ENCODE results near the gene ADARB2.
"Not testable (repeated sequence)": the region's sequence is repeated elsewhere in the genome, so short reads cannot be mapped to it uniquely, and the experiment has no call there.

ADARB2 gene

DNA sequence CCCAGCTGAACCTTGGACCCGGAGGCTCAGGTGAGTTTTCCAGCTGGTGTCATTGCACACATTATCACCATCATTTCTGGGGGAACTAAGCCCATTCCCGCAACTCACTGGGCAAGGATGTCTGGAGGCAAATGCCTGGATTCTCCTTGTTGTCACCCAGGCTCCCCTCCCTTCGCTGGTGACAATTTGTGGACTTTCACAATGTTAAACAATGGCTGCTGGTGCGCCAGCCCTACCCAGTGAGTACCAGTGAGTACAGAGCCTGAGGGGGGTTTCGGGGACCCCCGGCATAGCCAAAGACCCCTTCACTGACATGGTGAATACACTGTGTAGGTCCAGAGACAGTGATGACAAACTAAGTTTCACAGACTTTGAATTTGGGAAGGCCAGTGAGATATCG is 189.2 kb downstream of the ADARB2 start:
- no peak for DNase-seq (ENCODE audit: low read depth in 2 of 2)

DNA sequence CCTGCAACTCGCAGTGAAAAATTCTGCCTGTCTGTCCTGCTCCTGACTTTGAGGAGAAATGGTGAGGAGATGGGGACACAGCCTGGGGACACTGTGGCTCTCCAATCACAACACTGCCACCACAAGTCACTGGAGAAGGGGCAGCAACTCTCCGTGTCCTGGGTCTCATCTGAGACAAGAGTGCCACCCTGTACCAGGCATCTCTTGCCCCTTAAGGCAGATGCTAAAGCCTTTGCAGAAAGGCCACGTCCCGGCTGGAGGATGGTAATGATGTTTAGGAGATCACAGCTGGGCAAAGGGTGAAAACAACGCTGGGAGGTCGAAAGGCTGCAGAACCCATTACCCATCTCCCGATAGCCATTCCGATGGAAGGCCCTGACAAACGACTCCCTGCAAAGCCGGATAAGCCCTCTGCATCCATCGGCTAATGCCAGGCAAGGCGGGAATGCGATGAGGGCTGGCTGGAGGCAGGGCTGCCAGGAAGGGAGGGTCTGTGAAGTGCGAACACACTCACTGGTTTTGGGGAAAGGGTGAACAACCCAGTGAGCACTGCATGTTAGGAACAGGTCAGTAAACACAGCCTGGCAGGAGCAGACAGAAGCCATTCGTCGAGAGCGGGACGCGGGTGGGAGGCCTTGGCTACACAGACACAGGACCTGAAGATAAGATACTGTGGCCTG is 190.8 kb downstream of the ADARB2 start:
- no peak for DNase-seq (ENCODE audit: low read depth in 2 of 2)

DNA sequence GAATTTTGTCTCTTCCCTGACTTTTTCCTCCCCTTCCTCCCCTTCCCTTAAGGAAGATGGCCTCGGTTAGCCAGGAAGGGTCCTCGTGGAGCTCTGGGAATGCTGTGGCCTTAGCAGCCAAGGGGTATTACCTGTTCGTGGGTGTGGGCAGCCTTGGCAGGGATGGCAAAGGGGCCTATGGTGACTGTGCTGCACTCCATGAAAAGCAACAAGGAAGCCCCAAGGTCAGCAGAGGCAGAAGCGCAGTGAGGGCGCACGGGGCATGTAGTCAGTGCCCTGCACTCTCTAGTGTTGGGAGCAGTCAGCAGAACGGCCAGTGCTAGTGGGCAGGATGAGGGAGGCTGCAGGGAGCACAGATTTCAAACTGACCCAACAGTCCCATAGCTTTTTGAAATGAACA is 191.8 kb downstream of the ADARB2 start:
- no peak for DNase-seq (ENCODE audit: low read depth in 2 of 2)

DNA sequence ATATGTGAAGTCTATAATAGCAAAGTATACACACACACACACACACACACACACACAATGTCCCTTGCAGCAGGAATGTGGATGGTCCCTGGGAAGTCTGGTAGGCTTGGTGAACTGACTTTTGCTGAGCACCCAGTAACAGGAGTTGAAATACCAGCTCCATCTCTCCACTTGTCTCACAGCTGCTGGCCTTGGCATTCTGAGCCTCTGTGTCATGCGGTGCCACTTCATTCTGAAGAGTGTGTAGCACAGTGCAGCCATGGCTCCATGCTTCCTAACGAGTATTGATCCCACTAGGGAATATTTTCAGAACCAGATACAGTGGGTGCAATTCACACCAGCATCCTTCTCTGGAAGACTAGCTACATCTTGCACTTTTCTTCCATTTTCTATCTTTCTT is 192.4 kb downstream of the ADARB2 start:
- no peak for DNase-seq (ENCODE audit: low read depth in 2 of 2)

DNA sequence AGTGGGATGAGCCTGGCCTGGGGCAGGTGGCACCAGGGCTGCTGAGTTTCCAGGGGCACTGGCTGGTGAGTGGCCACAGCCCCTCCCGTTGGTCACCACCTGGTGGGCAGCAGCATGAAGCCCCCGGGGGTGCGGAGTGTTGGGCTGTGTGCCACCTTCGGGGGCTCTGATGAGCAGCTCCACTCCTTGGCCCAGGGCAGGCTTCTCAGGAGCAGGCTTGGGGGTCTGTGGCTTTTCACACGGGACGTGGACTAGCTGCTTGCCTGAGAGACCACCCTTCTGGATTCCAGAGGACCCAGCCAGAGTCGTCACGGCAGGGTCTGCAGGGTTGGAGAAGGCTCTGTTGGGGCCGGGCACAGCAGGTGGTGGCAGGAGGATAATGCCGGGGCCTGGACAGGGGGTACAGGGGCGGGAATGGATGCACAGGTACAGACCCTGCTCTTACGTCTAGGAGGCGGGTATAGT is 193.1 kb downstream of the ADARB2 start:
- DNase-seq (ENCODE audit: low read depth in 2 of 2), result no peak

DNA sequence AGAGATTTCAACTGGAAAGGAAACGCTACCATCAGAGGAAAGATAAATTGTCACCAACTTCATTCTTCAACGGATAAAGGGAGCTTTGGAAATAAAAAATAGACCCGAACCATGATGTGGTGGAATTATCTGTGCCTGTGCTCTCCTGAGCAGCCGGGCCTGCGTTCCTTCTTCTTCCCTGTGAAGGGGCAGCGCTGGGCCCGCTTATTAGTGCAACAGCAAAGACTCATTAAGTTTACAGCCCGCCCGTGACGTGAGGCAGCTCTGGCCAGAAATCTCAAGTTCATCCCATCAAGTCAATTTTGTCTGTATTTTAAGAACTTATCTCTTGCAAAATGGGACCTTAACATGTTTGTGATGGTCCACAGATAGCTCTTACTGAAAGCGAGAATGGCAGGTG is 193.7 kb downstream of the ADARB2 start:
- DNase-seq (ENCODE audit: low read depth in 2 of 2), result no peak

DNA sequence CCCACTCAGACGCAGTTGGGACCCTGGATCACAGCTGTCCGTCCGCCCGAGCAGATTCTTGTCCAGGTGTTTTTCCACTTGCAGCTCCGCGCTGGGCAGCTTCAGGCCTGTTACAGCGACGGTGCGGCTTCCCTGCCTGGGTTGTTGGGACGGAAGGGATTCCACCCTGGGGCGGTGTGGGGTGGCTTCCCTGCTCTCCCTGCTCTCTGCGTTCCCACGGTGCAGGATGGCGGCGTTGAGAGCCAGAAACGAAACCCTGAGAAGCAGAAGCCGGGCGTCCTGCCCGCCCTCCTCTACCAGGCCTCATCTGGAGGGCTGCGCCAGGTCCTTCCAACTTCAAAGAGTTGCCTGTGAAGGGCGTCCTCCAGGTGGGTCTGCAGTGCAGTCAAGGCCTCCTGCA is 194.4 kb downstream of the ADARB2 start:
- DNase-seq (ENCODE audit: low read depth in 2 of 2), result no peak

DNA sequence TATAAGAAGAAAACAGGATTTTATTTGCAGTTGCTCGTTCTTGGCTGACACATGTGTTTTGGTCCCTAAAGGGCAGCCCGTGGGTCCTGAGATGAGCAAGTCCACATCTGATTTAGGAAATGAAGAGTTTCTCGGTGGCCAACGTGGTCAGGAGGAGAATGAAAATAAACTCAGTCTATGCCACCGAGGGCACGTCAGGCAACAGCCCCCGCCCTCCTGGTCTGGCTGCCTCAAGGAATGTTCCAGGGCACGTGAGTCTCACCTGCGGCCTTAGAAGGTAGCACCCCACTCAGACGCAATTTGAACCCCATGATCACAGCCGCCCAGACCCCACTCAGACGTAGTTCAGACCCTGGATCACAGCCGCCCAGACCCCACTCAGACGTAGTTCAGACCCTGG is 197.2 kb downstream of the ADARB2 start:
- no peak for DNase-seq (ENCODE audit: low read depth in 2 of 2)

DNA sequence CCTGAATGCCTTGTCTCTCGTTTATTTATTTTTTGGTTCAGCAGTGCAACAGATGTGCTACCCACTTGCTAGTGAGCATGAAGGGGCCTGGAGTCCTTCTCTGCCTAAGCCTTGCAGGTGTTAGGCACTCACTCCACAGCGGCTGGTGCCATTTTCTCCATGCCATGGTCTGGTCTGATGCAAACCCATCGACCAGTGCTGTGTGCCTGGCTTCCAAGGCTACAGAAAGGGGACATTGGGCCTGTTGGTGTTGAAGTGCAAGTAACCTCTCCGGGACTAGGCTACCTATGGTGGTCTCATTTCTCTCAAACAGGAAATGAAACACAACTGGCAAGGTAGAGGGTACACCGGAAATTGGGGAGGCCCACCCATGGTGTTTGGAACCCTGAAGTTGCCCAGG is 198.1 kb downstream of the ADARB2 start:
- no peak for DNase-seq (ENCODE audit: low read depth in 2 of 2)

DNA sequence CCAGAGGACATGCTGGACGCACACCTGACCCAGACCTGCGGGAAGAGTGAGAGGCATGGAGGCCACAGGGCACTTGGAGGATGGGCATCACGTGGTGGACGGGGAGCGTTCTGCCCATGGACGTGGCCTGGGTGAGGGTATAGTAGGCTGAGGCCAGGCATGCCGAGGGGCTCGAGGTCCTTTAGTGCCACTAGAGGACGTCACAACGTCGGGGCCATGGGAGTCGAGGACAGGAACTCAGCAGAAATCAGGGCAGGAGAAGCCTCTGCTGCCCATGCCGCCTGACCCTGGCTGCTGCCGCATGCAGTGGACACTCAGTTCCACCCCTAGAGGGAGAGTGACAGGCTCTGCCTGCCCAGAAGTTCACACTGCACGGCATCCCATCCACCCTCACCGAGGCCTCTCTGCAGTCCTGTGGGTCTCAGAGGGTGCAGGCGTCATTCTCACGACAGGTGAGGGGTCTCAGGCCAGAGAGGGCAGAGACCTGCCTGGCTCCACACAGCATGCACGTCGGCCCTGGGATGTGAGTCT is 198.7 kb downstream of the ADARB2 start:
- no peak for DNase-seq (ENCODE audit: low read depth in 2 of 2)

DNA sequence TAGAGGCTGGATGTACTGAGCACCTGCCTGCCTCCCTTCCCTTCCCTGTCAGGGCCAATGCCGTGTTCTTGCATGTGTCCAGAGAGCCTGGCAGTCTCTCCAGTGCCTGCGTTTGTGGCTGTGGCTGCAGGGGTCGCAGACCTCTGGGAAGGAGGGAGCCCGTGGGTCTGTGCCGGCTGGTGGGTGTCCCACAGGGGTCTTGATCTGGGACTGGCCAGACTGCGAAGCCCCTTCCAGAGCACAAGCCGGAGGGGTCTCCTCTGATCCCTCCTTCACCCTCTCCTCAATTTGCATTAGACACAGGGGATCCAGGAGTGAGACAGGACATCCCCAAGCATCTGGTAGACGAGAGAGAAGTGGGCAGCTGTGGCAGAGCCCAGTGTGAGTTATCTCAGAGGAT is 199.2 kb downstream of the ADARB2 start:
- DNase-seq (ENCODE audit: low read depth in 2 of 2), result no peak

DNA sequence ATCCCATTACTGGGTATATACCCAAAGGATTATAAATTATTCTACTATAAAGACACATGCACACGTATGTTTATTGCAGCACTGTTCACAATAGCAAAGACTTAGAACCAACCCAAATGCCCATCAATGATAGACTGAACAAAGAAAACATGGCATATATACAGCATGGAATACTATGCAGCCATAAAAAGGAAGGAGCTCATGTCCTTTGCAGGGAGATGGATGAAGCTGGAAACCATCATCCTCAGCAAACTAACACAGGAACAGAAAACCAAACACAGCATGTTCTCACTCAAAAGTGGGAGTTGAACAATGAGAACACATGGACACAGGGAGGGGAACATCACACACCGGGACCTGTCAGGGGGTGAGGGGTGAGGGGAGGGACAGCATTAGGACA is 199.9 kb downstream of the ADARB2 start:
- not testable (repeated sequence) for DNase-seq (ENCODE audit: low read depth in 2 of 2)

DNA sequence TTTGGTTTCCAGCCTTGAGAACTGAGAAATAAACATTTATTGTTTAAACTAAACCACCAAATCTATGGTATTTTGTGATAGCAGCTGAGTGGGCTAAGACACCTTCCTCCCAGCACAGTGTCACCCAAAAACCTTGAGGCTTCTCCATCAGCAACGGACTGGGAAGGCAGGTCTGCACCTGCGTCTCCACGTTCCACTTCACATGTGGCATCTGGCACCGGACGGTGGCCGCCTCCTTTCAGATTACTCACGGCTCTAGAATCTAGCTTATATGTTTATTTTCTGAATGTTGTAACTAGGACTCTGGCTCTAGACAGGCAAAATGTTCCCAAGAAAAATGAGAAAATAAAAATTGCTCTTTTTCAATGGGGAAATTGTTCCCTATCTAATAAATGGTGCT is 201.0 kb downstream of the ADARB2 start:
- DNase-seq (ENCODE audit: low read depth in 2 of 2), result no peak

DNA sequence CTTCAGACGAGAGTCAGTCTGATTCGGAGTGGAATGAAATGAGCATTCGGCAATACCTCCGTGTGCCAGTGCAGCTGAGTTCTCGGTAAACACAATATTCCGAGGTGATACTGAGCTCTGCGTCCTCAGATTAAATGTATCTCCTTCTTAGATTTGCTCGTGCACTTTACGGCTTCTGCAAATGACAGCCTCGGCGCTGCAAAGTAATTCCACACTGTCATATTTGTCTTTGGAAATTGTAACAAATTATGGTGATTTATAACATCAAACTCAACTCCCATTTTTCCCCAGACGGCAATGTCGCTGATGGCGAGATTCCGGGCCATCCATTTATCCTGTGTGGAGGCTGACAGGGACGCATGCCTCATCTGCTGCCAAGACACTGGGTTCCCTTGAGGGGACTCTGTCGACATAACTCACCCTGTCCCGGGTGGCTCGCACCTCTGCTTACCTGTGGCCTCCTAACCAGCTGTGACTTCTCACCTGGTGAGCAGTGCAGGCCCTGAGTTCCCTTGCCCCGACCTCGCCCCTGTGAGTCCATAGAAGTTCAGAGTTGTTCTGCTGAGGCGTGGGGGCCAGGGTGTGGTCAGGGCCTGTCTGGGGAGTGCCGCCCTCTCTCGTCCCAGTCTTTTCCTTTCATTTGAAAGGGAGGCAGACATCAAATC is 201.9 kb downstream of the ADARB2 start:
- no peak for DNase-seq (ENCODE audit: low read depth in 2 of 2)

DNA sequence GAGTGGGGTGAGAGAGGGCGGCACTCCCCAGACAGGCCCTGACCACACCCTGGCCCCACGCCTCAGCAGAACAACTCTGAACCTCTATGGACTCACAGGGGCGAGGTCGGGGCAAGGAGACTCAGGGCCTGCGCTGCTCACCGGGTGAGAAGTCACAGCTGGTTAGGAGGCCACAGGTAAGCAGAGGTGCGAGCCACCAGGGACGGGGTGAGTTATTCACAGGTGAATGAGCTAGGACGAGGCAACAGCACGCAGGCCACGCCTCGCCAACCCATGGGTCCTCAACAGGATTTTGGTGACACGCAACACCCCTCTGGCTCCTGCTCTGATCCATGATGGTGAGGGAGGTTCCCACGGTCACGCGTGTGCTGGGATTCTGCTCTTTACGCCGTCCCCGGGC is 202.5 kb downstream of the ADARB2 start:
- no peak for DNase-seq (ENCODE audit: low read depth in 2 of 2)

DNA sequence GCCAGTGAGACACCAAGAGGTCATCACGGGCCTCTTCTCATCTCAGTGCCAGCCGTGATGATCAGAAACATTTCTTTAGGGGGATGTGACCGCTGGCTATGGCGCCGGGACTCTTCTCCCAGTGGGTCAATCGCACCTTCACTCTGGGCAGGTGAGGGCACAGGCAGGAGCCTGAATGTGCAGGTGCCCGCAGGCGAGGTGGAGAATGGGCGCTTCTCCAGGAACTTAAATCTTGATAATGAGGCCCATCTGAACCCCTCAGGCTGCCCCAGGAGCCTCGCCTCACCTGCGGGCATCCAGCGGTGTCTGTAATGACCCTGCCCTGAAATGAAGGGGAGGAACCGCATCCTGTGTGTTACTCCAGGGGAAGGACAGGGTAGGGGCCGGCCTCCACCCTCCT is 204.7 kb downstream of the ADARB2 start:
- DNase-seq (ENCODE audit: low read depth in 2 of 2), result no peak

DNA sequence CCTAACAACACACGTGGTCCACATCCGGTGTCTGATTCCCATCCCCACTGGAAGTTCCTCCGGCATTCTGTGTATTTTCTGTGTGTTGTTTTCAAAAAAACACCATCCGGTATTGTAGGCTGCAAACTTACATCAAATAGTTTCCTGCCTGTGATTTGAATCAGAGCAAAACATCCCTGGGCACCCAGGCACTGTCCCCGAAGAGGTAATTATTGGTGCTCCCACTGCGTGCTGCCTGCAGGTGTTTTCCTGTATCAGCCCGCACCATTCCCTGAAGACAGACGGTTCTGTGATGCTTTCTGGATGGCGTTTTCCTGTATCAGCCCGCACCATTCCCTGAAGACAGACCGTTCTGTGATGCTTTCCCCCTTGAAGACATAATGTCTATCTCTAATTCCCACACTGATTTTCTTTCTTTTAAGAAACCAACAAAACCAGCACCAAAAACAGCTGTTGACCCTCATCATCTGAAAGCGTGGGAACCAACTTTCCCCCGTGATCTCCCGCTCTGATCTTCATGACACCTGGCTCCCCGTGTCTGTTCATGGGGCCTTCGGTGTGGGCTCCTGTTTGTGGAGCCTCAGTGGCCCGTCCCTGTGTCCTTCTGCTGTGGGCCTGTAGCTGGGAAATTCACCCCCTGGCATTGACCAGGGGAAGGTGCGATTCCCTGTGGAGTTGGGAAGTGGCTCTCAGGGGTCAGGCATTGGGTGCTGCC is 205.3 kb downstream of the ADARB2 start:
- no peak for DNase-seq (ENCODE audit: low read depth in 2 of 2)

DNA sequence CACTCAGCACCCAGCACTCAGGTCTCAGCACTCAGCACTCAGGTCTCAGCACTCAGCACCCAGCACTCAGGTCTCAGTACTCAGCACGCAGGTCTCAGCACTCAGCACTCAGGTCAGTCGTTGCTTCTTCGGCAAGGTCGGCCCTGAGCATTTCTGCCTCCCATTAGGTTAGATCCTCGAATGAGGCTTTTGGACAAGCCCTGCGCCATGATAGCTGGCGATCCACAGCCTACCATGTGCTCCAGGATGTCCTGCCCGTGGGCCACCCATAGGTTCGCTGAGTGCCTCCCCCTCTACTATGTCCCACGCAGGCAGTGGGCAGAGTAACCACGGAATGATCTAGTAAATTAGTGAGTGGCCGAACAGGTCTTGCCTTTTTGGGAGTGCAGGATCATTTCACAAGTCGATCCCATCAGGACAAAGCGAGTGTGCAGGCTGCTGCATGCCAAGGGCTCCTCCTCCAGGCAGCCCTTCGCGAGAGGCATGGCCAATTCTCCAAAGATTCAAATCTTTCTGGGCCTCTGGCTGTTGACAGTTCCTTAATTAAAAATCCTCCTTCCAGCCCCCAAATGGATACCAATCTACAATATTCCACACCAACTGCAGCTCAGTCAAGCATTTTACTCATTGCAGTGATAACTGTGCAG is 206.3 kb downstream of the ADARB2 start:
- DNase-seq (ENCODE audit: low read depth in 2 of 2), result no peak

DNA sequence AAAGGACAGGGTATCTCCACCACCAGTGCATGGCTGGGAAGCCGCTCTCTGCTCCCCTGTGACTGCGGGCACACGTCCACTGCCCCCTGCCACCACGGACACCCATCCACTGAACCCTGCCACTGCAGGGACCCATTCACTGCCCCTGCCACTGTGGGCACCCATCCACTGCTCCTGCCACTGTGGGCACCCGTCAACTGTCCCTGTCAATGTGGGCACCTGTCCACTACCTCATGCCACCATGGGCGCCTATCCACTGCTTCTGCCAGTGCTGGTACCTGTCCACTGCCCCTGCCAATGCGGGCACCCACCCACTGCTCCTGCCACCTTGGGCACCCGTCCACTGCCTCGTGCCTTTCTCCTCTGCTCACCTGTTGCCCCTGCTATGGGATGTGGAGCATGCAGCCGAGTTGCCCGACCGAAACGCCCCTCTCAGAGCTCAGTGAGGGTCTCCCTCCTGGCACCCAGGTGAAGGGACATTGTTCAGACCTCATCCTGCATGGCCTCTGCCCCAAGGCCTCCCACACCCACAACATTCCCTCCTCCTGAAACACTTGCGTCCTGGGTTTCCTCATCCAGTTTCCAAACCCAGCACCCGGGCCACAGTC is 207.4 kb downstream of the ADARB2 start:
- DNase-seq (ENCODE audit: low read depth in 2 of 2), result no peak

DNA sequence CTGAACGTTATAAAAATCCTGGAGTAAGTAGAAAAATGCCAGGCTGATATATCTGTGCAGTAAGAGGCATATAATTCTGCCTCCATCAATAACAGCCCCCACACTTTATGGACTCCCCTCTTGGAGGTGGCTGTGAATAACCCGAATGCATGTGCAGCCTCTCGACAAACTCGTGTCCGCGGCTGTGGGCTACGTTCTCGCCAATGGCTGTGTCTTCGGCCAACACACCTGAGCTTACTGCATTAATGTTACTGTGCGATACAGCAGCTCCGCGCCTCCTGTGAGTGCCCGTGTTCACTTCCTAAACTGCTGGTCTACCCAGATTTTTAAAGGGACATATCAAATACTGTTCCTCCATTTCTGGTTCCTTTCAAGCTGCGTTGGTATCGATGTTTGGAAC is 209.4 kb downstream of the ADARB2 start:
- no peak for DNase-seq (ENCODE audit: low read depth in 2 of 2)

DNA sequence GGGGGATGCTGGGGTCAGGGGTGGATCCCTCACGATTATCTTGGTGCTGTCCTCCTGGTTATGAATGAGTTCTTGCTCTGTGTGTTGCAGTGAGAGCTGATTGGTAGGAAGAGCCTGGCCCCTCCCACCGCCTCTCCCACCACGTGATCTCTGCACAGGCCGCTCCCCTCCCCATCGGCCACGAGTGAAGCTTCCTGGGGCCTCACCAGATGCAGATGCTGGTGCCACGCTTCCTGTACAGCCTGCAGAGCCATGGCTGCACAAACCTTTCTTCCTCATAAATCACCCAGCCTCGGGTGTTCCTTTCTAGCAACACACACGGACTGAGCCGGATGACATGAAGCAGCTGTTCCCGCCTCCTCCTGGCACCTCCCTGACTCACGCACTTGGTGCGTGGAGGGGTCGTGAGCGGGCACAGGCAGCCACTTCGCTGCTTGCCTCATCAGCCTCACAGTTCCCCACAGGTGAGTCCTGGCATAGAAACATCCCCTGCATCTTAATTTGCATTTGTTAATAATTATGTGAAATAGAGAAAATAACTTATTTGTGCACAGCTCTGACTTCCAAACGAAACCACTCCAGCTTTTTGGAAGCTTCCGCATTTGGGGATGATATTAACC is 210.8 kb downstream of the ADARB2 start:
- no peak for DNase-seq (ENCODE audit: low read depth in 2 of 2)
